ENCODE data around the gene TBR1.

- TF ChIP-seq CTCF (IDR thresholded peaks at IDR 0.05) (no peak), POLR2A (IDR thresholded peaks at IDR 0.05) (no peak)
Measured at GRCh38 chr2:161423421-161424393, 7.6 kb downstream of the TBR1 start.

Measured in right lobe of liver (tissue), 4 donors.